ENCODE measurements around the gene RANBP3. TPM values are rescaled to one million over a fixed set of nuclear protein-coding genes. Genes with fewer than 3 reads are reported as not detected.
A peak's percentile ranks its signal among the peaks of the same experiment; 100 is the strongest.

RANBP3 gene
- total RNA-seq, 1 donor from 2014 or later = 70.8 TPM

DNA sequence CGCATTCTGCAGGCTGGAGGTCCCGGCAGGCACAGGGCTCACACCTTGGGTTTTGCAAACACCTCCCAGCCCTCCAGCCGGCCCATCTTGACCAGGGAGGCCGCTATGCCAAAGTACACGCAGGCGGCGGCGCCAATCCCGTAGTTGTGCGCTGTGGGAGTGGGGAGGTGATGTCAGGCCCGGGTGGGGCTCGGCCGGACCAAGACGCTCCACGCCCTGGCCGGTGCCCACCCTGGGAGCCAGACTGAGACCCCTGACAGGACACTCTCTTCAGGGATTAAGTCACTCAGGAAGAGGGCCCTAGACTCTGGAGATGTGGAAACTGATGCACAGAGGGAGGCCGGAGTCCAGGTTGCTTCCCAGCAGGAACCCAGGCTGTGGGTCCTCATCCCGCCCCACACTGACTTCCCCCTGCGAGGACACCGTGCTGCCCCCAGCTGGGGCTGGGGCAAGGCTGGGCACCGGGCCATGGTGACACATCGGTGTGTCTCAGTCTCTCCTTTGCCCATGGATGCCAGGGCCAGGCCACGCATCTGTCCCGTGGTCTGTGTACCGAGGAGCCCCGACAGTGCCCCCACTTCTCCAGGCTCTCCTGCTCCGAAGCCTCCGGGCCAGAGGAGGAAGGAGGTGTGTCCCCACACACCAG is 83.1 kb downstream of the RANBP3 start:
- H3K27ac ChIP-seq = no peak overlapping the region
- H3K4me3 ChIP-seq = no peak overlapping the region
- TF ChIP-seq, protein P1, sequence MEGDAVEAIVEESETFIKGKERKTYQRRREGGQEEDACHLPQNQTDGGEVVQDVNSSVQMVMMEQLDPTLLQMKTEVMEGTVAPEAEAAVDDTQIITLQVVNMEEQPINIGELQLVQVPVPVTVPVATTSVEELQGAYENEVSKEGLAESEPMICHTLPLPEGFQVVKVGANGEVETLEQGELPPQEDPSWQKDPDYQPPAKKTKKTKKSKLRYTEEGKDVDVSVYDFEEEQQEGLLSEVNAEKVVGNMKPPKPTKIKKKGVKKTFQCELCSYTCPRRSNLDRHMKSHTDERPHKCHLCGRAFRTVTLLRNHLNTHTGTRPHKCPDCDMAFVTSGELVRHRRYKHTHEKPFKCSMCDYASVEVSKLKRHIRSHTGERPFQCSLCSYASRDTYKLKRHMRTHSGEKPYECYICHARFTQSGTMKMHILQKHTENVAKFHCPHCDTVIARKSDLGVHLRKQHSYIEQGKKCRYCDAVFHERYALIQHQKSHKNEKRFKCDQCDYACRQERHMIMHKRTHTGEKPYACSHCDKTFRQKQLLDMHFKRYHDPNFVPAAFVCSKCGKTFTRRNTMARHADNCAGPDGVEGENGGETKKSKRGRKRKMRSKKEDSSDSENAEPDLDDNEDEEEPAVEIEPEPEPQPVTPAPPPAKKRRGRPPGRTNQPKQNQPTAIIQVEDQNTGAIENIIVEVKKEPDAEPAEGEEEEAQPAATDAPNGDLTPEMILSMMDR (IDR thresholded peaks at IDR 0.05) = no peak
- intact Hi-C loops (cut with DNase I) = no loop called here
- no peak for ATAC-seq
- H3K4me1 ChIP-seq = no peaks in the 10 kb centered on the region
- H3K9me3 ChIP-seq = no peaks in the 10 kb centered on the region
- peaks cover 26% of the 10 kb centered on the region for H3K36me3 ChIP-seq
- peaks cover 14% of the 10 kb centered on the region for H3K27me3 ChIP-seq (ENCODE audit: low read depth)
- no peak for DNase-seq

- peaks cover 14% of the 10 kb centered on the region for H3K27me3 ChIP-seq (ENCODE audit: low read depth)
- no peaks in the 10 kb centered on the region for H3K4me1 ChIP-seq
- peaks cover 24% of the 10 kb centered on the region for H3K36me3 ChIP-seq
- ATAC-seq = no peak
- TF ChIP-seq, protein P1 (IDR thresholded peaks at IDR 0.05) = no peak
- intact Hi-C loops (cut with DNase I) = no loop called here
- no peak overlapping the region for H3K4me3 ChIP-seq
- no peak overlapping the region for H3K27ac ChIP-seq
- no peaks in the 10 kb centered on the region for H3K9me3 ChIP-seq
- DNase-seq = no peak
Observed at GRCh38 chr19:5893907-5894703, 83.8 kb downstream of the RANBP3 start.

DNA sequence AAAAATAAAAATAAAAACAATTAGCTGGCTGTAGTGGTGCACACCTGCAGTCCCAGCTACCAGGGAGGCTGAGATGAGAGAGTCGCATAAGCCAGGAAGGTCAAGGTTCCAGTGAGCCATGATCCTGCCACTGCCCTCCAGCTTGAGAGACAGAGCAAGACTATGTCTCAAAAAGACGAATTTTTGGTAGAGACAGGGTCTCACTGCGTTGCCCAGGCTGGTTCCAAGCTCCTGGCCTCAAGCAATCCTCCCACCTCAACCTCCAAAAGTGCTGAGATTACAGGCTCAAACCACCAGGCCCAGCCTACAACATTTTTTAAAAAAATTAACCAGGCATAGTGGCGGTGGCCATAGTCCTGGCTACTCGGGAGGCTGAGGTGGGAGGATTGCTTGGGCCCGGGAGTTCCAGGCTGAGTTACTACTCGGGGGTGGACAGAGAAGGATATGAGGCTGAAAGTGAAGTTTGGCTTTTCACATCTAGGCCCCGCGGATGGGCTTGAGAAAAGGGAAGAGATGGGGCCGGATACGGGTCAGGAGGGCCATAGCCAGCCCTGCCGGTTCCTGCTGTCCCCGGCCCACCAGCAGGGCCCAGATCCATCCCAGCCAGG is 84.5 kb downstream of the RANBP3 start:
- TF ChIP-seq, protein P1 (IDR thresholded peaks at IDR 0.05) = no peak
- Histone ChIP-seq H3K27me3 (ENCODE audit: low read depth) (peaks cover 14% of the 10 kb centered on the region), H3K4me1 (no peaks in the 10 kb centered on the region), H3K9me3 (no peaks in the 10 kb centered on the region), H3K4me3 (no peak overlapping the region), H3K36me3 (peaks cover 24% of the 10 kb centered on the region), H3K27ac (no peak overlapping the region)
- ATAC-seq (no peak), DNase-seq (no peak)
- intact Hi-C loops (cut with DNase I) = no loop called here

DNA sequence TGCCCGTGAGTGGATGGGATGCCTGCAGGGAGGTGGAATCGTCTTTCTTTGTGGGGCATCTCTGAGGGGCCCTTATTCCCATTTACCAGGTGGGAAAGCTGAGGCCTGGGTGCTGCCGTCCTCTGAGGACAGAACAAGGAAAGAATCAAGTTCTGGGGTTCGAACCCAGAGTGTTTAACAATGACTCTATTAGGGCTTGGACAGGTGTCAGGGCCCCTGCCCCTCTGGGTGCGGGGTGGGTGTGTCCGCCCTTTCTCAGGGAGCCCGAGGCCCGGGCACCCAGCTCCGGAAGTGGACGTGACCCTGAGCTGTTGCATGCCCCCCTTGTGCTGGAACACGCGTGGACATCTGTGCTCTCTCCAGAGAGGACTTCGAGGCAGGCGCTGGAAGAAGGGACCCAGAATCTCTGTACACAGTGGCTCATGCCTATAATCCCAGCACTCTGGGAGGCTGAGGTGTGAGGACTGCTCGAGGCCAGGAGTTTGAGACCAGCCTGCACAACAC is 85.1 kb downstream of the RANBP3 start:
- Histone ChIP-seq H3K27ac (no peak overlapping the region), H3K4me1 (no peaks in the 10 kb centered on the region), H3K27me3 (ENCODE audit: low read depth) (peaks cover 14% of the 10 kb centered on the region), H3K9me3 (no peaks in the 10 kb centered on the region), H3K36me3 (peaks cover 24% of the 10 kb centered on the region), H3K4me3 (no peak overlapping the region)
- TF ChIP-seq, protein P1 (IDR thresholded peaks at IDR 0.05) = no peak
- no peak for ATAC-seq
- intact Hi-C loops (cut with DNase I) = no loop called here
- no peak for DNase-seq

GRCh38 chr19:5891938-5892771 is 85.8 kb downstream of the RANBP3 start:
- TF ChIP-seq, protein P1 (IDR thresholded peaks at IDR 0.05) = peak; percentile 61
- Histone ChIP-seq H3K27ac (no peak overlapping the region), H3K9me3 (no peaks in the 10 kb centered on the region), H3K27me3 (ENCODE audit: low read depth) (peaks cover 14% of the 10 kb centered on the region), H3K4me1 (no peaks in the 10 kb centered on the region), H3K4me3 (no peak overlapping the region), H3K36me3 (peaks cover 24% of the 10 kb centered on the region)
- DNase-seq = peak; percentile 61
- intact Hi-C loops (cut with DNase I) = no loop called here
- ATAC-seq = peak; percentile 65 to 73

Measured in lower lobe of right lung (tissue), 2 donors.